ENCODE measurements around the gene C12orf76.
"Not testable (repeated sequence)": the region's sequence is repeated elsewhere in the genome, so short reads cannot be mapped to it uniquely, and the experiment has no call there.

Gene C12orf76, protein sequence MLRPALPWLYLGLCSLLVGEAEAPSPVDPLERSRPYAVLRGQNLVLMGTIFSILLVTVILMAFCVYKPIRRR

DNA sequence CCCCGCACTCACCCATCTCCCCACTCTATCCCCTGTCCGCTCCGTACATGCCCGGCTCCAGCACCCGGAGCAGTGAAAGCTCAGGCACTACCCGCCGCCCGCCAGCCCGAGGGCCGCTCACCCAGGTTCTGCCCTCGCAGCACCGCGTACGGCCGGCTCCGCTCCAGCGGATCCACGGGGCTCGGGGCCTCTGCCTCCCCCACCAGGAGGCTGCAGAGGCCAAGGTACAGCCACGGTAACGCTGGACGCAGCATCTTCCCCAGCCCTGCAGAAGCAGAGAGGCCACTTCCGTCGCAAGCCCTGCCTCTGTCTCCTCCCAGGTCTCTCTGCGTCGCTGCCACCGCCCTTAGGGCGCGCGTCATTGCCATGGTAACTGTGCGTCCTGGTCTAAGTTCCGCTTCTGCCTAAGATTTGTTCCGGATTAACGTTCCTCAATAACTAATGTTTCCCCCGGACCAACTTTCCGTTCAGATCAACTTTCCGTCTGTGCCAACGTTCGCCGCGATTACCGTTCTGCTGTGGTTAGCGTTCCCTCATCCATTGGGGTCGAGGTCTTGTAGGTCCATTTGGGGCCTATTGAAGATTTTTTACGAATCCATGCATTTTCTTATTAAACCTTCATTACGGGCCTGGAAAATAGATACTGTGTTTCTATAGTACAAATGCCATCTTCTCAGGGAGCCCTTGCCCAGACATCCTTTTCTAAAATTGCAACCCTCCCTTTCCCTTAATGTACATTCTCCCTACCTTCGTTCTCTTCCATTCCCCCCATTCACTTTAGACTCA lies at the start of gene C12orf76:
Gene C12orf76, minus strand, starts transcription at position 281 of the 786 bp plus-strand sequence. Its CDS starts 27 bp downstream, at position 254.
- peak; percentile 98 for DNase-seq (ENCODE audit: low spot score)

DNA sequence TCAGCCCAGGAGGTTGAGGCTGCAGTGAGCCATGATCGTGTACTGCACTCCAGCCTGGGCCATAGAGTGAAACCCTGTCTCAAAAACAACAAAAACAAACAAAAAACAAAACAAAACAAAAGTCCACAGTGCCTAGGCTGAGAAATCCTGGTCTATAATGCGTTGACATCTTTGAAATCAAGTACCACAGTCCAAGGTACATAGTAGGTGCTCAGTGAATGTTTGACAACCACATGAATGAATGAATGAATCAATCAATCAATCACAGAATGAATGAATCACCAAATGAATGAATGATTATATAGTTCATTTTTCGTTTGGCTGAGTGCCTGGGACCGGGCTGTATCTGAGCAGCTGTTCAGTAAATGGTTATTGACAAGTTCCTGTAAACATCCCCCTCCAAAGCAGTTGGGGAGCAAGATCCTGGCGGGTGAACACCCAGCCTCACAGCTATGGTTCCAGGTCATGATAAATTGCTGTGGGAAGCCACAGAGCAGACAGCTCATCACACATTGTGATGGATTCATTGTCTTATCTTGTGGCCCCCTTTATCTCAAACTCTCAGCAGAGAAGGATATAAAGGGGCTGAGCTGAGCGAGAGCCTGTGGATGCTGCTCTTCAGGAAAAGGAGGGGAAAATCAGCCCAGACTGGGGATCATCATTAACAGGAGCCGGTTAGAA lies 45.4 kb upstream of the C12orf76 start:
- DNase-seq (ENCODE audit: low spot score) = no peak

DNA sequence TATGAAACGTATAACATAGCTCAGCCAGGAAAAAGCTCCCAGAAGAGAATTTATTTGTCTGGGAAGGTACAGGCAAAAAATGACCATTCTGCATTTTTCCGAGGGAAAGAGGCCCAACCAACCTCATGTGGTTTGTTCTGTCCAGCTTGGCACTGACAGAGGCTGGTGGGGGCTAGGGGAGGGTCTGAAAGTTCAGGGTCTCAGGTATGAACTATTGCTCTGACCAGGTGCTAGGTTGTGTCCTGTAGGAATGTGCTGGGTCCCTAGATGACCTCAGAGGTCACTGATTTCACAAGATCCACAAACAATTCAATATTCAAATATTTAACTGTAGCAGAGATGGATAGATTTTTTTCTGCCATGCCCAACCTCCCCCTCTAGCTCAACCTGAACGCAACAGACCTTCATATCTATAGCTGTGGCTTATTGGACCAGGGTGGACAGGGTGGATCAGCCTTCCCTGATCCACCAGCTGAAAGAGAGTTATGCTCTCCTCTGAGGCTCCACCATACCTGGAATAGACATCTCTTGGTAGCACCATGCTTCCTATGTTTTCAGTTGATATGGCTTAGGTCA lies 42.9 kb upstream of the C12orf76 start:
- DNase-seq (ENCODE audit: low spot score) = no peak

DNA sequence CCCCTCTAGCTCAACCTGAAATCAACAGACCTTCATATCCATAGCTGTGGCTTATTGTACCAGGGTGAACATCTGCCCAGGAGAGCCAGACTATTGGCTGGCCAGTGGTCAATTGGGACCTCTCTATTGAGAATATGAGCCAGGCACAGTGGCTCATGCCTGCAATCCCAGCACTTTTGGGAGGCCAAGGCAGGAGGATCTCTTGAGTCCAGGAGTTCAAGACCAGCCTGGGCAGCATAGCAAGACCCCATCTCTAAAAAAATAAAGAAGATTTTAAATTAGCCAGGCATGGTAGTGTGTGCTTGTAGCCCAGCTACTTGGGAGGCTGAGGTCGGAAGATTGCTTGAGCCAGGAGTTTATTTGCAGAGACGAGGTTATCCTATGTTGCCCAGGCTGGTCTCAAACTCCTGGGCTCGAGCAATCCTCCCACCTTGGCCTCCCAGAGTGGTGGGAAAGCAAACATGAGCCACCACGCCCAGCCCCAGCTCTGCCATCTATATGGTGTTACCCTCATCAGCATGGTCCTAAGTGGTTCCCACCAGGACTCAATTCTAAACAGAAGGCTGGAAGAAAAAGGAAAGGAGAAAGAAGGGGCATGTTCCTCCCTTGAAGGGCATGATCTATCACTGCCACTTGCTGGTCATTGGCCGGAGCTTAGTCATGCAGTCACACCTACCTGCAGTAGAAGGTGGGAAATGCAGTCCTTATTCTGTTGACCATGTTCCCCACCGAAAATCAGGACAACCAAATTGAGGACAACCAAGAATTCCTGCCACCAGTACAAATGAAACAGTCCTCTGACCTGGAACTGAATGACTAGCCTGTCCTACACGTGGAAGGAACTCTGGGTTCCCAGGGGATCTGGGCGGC lies 42.2 kb upstream of the C12orf76 start:
- no peak for DNase-seq (ENCODE audit: low spot score)

DNA sequence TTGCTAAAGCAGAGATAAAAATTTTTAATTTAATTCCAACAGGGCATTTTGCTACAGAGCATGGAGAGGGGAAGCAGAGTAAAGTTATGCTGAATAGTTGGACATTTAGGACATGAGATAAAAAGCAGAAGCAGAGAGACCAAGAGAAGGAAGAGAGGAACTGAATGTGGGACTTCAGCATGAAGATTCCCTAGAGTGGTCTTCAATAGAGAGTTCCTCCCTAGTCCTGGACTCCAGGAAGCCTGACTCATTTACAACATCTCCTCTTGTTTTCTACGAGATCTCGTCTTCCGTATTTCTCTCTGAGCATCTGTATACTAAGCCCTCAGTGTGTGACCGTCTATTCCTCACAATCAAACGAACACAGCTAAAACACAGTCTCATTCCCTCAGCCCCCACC lies 40.6 kb upstream of the C12orf76 start:
- no peak for DNase-seq (ENCODE audit: low spot score)

DNA sequence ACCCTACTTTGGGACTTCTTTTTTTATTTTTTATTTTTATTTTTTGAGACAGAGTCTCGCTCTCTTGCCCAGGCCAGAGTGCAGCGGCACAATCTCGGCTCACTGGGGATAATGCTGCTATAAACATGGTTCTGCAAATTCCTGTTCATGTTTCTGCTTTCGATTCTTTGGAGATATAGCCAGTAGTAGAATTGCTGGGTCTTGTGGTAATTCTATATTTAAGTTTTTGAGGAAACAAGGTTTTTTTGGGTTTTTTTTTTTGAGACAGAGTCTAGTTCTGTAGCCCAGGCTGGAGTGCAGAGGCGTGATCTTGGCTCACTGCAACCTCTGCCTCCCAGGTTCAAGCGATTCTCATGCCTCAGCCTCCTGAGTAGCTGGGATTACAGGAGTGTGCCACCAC lies 39.9 kb upstream of the C12orf76 start:
- not testable (repeated sequence) for DNase-seq (ENCODE audit: low spot score)

DNA sequence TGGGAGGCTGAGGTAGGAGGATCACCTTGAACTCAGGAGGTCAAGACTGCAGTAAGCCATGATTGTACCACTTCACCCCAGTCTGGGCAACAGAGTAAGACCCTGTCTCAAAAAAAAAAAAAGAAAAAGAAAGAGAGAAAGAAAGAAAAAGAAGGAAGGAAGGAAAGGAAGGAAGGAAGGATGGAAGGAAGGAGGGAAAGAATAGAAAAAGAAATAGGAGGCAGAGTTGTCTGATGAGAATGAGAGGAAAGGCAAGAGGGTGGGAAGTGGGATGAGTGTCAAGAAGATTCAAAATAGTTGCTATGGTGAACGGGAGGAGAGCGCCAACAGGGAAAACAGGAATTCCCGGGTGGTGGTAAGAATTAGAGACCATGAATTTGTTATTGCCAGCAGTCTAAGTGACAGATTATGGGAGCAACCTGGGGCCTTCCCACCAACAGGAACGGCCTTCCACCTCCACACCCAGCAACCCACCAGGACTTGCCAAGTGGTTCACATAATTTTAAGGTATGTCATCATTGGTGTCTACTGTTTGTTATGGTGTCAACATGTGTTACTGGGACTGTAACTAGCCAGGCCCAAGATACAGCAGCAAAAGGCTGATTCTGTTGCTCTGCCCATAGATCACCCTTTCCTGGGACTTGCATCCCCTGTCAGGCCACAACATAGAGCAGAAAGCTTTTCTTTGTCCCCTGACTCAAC lies 36.1 kb upstream of the C12orf76 start:
- no peak for DNase-seq (ENCODE audit: low spot score)

DNA sequence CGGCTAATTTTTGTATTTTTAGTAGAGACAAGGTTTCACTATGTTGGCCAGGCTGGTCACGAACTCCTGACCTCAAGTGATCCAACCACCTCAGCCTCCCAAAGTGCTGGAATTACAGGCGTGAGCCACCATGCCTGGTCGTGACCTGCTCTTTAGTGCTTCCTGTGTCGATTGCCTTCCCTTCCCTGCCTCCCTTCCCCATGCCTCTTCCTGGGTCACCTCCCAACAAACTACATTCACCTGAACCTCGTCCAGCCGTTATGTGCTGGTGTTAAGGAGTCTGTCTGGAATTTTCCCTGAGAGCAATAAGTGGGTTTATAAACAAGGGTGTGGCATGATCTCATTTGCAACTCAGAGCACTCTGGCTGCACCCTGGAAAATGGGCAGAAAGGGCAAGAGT lies 32.1 kb upstream of the C12orf76 start:
- DNase-seq (ENCODE audit: low spot score) = no peak

DNA sequence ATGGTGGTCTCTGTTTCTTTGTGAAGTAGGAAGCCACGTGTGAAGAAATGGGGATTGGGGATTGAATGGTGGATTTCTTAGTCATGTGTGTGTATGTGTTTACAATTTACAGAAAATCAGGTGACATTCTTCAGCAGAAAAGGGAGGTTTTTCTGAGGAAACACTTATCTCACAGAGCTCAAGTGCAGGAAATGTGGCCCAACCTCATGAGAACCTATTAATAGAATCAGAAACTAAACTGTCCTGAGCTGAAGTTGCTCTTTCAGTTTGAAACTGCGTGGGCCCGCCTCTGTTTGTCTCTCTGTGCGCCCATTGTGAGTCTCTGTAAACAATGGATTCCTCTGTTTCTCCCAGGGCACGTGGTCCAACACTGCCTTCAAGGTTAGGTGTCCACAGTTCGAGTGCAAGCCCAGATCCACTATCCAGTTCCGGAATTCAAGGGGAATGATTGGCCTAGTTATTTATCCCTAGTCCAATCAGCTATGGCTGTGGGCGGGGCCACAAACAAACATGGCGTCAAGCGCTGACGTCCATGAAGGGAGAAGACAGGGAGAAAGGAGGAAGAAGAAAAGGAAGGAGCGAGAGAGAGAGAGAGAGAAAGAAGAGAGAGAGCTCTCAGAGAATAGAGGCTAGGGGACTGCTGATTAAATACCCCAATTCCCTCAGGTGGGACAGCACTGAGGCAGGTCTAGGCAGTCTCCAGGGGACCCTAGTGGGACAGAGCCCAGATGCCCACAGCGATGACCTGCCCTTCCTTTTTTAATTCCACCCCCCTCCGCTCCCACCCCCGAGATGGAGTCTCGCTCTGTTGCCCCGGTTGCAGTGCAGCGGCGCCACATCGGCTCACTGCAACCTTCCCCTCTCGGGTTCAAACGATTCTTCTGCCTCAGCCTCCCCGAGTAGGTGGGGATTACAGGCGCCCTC lies 31.4 kb upstream of the C12orf76 start:
- DNase-seq (ENCODE audit: low spot score) = no peak

DNA sequence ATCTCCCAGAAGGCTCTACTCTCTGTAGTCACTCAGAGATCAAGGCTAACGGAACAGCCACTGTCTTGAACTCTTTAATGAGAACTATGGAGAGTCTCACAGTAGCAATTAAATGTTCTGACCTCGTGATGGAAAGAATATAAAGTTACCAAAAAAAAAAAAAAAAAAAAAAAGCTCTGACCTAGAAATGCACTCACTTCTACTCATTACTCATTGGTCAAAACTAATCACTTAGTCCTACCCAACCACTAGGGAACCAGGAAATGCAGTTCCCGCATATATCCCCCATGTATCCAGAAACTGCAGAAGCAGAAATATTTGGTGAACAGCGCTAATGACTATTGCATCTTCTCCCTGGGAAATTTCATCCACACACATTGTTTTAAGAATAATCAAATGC lies 29.5 kb upstream of the C12orf76 start:
- no peak for DNase-seq (ENCODE audit: low spot score)

DNA sequence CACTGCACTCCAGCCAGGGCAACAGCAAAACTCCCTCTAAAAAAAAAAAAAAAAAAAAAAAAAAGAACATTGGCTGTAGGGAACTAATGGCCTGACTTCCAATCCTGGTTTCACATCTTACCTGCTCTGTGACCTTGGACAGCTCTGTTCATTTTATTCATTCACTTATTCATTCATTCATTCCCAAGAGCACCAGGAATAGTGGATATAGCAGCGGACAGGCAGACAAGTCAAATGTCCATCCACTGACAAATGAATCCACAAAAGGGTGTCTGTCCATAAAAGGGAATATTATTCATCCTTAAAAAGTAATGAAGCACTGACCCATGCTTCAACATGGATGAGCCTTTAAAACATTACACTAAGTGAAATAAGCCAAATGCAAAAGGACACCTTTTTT lies 27.6 kb upstream of the C12orf76 start:
- no peak for DNase-seq (ENCODE audit: low spot score)

DNA sequence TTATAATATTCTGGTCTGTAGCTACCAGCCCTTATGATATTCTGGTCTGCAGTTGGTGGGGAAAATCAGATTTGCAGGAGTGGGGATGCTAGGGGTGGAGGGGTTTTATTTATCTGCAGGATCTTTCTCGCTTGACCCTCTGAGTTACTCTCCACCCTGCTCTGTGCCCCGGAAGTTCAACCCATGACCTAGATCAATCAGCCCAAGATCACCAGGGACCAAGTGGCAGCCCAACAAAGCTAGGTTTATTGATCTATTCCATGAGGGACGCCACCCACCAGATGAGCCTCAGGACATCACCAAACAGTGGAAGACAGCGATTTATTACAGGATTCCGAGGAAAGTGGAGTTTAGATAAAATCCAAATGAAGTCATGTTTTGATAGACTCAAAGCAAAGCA lies 25.8 kb upstream of the C12orf76 start:
- DNase-seq (ENCODE audit: low spot score) = no peak

DNA sequence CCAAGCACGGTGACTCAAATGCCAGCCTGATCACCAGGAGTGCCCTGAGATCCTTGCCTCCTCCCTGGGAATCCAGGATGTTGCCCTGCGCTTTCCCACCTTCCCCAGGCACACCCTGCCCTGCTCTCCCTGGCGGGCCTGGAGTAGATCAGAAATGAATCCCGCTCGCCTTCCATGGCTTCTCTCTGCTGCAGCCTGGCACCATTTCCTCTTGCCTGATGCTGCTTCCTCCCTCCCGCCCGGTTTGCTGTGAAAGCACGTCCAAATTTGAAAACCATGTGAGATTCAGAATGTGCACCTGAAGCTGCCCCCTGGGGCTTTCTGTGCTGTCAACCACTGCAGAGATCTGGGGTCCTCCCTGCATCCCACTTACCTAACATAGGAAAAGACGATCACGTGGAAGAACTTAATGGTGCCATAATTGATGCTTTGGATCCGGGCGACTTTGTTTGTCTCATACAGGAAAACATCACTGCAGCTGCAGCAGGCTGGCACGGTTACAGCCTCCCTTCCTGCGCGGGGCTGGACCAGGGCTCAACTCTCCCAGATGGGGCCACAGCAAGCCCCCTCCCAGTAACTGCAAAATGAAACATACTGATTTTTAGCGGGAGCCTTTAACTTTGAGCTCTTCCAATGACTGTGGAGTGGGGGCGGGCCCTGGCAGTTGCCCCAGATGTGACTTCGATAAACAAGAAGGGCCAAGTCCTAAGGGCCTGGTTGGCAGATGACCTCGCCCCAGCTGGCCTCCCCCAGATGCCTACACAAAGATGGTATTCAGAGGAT lies 24.9 kb upstream of the C12orf76 start:
- no peak for DNase-seq (ENCODE audit: low spot score)

DNA sequence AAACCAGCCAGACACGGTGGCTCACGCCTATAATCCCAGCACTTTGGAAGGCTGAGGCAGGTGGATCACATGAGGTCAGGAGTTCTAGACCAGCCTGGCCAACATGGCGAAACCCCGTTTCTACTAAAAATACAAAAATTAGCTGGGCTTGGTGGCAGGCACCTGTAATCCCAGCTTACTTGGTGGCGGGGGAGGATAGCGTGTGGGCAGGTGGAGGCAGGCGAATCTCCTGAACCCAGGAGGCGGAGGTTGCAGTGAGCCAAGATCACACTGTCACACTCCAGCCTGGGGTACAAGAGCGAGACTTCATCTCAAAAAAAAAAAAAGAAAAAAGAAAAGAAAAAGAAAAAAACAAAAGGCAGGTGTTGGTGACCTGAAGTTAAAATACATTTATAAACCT lies 24.3 kb upstream of the C12orf76 start:
- DNase-seq (ENCODE audit: low spot score) = not testable (repeated sequence)

DNA sequence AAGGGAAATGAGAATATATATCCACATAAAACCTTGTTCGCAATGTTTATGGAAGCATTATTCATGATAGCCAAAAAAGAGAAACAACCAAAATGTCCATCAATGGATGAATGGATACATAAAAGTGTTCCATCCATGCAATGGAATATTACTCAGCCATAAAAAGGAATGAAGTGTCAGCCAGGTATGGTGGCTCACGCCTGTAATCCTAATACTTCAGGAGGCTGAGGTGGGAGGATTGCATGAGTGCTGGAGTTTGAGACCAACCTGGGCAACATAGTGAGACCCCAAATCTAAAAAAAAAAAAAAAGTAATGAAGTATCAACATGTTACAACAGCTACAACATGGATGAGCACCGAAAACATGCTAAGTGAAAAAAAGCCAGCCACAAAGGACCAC lies 23.6 kb upstream of the C12orf76 start:
- DNase-seq (ENCODE audit: low spot score) = no peak

DNA sequence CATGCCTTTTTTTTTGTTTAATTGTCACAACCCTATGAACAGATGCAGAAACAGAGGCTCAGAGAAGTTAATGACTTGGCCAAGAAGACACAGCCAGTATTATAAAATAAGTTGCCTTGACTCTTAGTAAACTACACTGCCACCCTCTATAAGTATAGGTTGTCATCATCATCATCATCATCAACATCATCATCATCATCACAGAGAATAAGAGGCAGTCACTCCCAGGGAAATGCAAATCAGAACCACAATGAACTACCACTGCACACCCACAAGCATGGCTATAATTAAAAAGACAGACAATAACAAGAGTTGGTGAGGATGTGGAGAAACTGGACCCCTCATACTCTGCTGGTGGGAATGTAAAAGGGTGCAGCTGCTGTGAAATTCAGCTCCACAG lies 23.2 kb upstream of the C12orf76 start:
- DNase-seq (ENCODE audit: low spot score) = no peak

DNA sequence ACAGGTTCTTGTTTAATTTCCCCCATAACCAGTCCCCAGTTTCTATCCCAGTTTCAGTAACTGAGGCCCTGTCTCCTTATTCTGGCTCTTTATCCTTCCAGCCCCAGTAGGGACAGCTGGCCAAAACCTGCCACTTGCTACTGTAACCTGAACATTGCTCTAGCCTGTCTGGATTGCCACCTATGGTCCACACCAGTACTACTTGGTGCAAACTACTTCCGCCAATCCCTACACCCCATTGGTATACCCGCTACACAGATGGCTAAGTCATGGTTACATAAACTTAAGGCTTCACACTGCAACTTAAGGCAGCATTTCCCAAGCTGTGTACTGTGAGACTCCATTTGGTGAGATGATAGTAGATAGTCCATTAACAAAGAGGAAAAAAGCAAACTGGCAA lies 20.3 kb upstream of the C12orf76 start:
- no peak for DNase-seq (ENCODE audit: low spot score)

DNA sequence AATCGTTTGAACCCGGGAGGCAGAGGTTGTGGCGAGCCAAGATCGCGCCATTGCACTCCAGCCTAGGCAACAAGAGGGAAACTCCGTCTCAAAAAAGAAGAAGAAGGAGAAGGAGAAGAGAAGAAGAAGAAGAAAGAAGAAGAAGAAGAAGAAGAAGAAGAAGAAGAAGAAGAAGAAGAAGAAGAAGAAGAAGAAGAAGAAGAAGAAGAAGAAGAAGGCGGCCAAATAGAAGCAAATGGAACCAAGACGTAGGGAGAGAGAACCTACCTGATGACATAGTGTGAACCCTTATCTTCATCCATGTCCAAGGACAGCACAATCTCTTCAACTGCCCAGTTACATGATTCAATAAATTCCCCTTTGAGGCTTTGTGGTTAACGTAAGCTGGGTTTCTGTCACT lies 19.8 kb upstream of the C12orf76 start:
- DNase-seq (ENCODE audit: low spot score) = not testable (repeated sequence)

DNA sequence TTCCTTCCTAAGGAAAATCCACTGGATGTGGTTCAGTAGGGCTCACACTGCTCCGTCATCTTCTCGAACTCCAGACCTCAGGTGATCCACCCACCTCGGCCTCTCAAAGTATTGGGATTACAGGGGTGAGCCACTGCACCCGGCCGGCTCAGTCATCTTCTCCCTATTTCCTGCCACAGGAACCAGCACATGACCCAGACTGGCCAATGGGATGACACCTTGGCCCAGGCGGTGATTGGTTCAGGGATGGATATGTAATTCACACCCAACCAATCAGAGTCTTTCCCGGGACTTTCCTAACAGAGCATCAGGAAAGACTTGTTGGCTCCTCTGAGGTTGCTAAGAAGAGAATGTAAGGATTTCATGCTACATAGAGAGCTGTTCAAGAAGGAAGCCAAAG lies 19.2 kb upstream of the C12orf76 start:
- DNase-seq (ENCODE audit: low spot score) = no peak

DNA sequence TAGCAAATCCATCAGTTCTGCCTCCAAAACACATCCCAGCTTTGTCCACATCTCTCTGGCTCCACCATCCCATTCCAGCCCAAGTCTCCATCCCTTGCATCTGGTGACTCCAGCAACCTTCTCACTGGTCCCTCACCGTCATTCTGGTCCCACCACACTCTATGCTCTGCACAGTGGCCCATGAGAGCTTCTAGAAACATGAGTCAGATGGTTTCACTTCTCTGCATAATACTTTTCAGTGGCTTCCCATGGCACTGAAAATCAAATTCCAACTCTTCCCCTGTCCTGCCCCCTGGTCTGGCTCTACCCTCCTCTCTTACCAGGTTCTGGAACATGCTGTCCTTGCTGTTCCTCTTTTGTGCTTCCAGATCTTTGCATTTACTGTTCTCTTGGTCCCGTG lies 17.2 kb upstream of the C12orf76 start:
- DNase-seq (ENCODE audit: low spot score) = no peak
